Measurements from ENCODE around the gene EN2. TPM values are rescaled to one million over a fixed set of nuclear protein-coding genes. Genes with fewer than 3 reads are reported as not detected.

The EN2 gene
- total RNA-seq, 1 experiment from 2014 or later: 0.07 TPM

GRCh38 chr7:155477476-155477875 lies 19.5 kb downstream of the EN2 start:
- H3K4me1 ChIP-seq (ENCODE audit: insufficient read depth, low read length): no peaks in the 10 kb centered on the region
- no peaks in the 10 kb centered on the region for H3K23me2 ChIP-seq (ENCODE audit: insufficient read length, low read depth, low read length, poor library complexity, severe bottlenecking)
- no CpG with 5 or more reads among the region's 4 CpGs for WGBS (ENCODE audit: extremely low coverage, insufficient read length, low lambda C conversion rate)
- H4K5ac ChIP-seq (ENCODE audit: insufficient read length, low read depth, low read length): no peak overlapping the region
- no peaks in the 10 kb centered on the region for H3K79me1 ChIP-seq (ENCODE audit: insufficient read depth, low read depth, low read length, poor library complexity, severe bottlenecking)
- no peak overlapping the region for H4K91ac ChIP-seq (ENCODE audit: insufficient read length, low read depth, low read length)
- H3K27ac Mint-ChIP-seq: no peak overlapping the region
- H3K27me3 ChIP-seq (ENCODE audit: insufficient read depth, low read length): peaks cover 42% of the 10 kb centered on the region
- no peak overlapping the region for H3K4me3 Mint-ChIP-seq
- no peak overlapping the region for H2BK5ac ChIP-seq (ENCODE audit: insufficient read length, low read length)
- H3K4ac ChIP-seq (ENCODE audit: low read depth, low read length): no peak overlapping the region
- peaks cover 5 to 11% of the 10 kb centered on the region in 2 experiments for H3K4me1 Mint-ChIP-seq
- H3K14ac ChIP-seq (ENCODE audit: insufficient read depth, low read length): no peak overlapping the region
- H3K36me3 Mint-ChIP-seq (ENCODE audit: insufficient read depth in 1 of 3, low read depth in 3 of 3): peaks cover 0 to 3% (median 0%) of the 10 kb centered on the region in 3 experiments; a peak in 3 of 7 replicates
- TF ChIP-seq, protein P1, sequence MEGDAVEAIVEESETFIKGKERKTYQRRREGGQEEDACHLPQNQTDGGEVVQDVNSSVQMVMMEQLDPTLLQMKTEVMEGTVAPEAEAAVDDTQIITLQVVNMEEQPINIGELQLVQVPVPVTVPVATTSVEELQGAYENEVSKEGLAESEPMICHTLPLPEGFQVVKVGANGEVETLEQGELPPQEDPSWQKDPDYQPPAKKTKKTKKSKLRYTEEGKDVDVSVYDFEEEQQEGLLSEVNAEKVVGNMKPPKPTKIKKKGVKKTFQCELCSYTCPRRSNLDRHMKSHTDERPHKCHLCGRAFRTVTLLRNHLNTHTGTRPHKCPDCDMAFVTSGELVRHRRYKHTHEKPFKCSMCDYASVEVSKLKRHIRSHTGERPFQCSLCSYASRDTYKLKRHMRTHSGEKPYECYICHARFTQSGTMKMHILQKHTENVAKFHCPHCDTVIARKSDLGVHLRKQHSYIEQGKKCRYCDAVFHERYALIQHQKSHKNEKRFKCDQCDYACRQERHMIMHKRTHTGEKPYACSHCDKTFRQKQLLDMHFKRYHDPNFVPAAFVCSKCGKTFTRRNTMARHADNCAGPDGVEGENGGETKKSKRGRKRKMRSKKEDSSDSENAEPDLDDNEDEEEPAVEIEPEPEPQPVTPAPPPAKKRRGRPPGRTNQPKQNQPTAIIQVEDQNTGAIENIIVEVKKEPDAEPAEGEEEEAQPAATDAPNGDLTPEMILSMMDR (conservative IDR thresholded peaks at IDR 0.05): no peak
- H3K9ac ChIP-seq (ENCODE audit: extremely low read depth, insufficient read length, low read length): no peak overlapping the region
- H2BK15ac ChIP-seq (ENCODE audit: low read depth, low read length): no peak overlapping the region
- no peak overlapping the region for H2AK5ac ChIP-seq (ENCODE audit: insufficient read length, low read length)
- H3K4me2 ChIP-seq (ENCODE audit: insufficient read depth, insufficient read length, low read length): no peak overlapping the region
- H3K18ac ChIP-seq (ENCODE audit: insufficient read length, low read depth, low read length): no peak overlapping the region
- H3K9me3 ChIP-seq (ENCODE audit: control insufficient read depth, low read depth, low read length): no peaks in the 10 kb centered on the region
- H4K20me1 ChIP-seq (ENCODE audit: control insufficient read depth, insufficient read depth, insufficient read length): no peaks in the 10 kb centered on the region
- no peak overlapping the region for H2AFZ ChIP-seq (ENCODE audit: low read length)
- no peak overlapping the region for H2BK120ac ChIP-seq (ENCODE audit: low read depth, low read length, poor library complexity, severe bottlenecking)
- peaks cover 0 to 7% of the 10 kb centered on the region in 2 experiments; a peak in 3 of 5 replicates for H3K9me3 Mint-ChIP-seq
- H2BK12ac ChIP-seq (ENCODE audit: insufficient read length, low read depth, low read length): no peak overlapping the region
- H3K27me3 Mint-ChIP-seq (ENCODE audit: low read depth): peaks cover 98% of the 10 kb centered on the region
- H3K79me2 ChIP-seq (ENCODE audit: insufficient read depth, low read length): no peaks in the 10 kb centered on the region
- no peak overlapping the region for H3K27ac ChIP-seq (ENCODE audit: insufficient read length, low read depth, low read length)
- no peak overlapping the region for H3K23ac ChIP-seq (ENCODE audit: insufficient read length, low read depth, low read length)
- H3T11ph ChIP-seq (ENCODE audit: low read length): no peak overlapping the region
- H3K56ac ChIP-seq (ENCODE audit: insufficient read length, low read depth, low read length): no peak overlapping the region
- H2BK20ac ChIP-seq (ENCODE audit: low read depth, low read length, poor library complexity, severe bottlenecking): no peak overlapping the region
- no peak for DNase-seq
- no peak overlapping the region for H4K8ac ChIP-seq (replicated peaks; ENCODE audit: insufficient read length, low read depth, low read length)
